ENCODE measurements around the gene AGAP4.
"Not testable (repeated sequence)": the region's sequence is repeated elsewhere in the genome, so short reads cannot be mapped to it uniquely, and the experiment has no call there.

DNA sequence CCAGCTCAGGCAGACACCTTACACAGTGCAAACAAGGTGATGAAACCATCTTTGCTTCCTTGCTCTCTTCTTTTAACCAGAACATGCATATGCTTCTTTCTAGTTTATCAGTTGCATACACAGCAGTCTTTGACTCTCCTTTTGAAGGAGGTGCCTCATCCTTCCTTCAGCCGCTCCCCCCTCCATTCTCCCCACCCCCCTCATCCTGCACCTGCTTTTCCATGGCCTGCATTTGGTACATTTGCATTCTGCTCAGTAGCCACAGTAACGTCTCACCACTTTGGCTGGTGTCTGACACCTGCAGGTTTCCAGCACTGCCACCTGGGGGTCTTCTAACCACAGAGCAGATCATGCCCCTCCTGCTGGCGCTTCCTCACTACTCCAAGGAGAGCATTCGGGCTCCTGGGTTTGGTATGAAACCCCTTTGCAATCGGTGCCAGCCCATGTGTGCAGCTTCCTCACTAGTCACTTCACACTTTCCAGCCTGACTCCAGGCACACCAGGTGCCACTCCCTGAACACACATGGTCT is 60.0 kb downstream of the AGAP4 start:
- not testable (repeated sequence) for TF ChIP-seq EP300, POLR2A, POLR2AphosphoS5 (IDR thresholded peaks at IDR 0.05)
- TF ChIP-seq, protein P1, sequence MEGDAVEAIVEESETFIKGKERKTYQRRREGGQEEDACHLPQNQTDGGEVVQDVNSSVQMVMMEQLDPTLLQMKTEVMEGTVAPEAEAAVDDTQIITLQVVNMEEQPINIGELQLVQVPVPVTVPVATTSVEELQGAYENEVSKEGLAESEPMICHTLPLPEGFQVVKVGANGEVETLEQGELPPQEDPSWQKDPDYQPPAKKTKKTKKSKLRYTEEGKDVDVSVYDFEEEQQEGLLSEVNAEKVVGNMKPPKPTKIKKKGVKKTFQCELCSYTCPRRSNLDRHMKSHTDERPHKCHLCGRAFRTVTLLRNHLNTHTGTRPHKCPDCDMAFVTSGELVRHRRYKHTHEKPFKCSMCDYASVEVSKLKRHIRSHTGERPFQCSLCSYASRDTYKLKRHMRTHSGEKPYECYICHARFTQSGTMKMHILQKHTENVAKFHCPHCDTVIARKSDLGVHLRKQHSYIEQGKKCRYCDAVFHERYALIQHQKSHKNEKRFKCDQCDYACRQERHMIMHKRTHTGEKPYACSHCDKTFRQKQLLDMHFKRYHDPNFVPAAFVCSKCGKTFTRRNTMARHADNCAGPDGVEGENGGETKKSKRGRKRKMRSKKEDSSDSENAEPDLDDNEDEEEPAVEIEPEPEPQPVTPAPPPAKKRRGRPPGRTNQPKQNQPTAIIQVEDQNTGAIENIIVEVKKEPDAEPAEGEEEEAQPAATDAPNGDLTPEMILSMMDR (IDR thresholded peaks at IDR 0.05), result not testable (repeated sequence)
